Heart right ventricle (tissue), 16 donors: ENCODE measurements around the gene EGFL7. TPM values are rescaled to one million over a fixed set of nuclear protein-coding genes. Genes with fewer than 3 reads are reported as not detected.

Source experiments
- ATAC-seq, 8 donors: fragments of 200-7000 bp; cut with Tn5 transposase; one replicate each; pipeline ENCODE4 v1.9.1; 2020; ENCODE audit warnings: mild to moderate bottlenecking in 8 of 8, moderate library complexity in 8 of 8, moderate number of reproducible peaks in 1 of 8
- DNase-seq, 2 donors: peaks; one replicate each; pipeline ENCODE4 v3.0.0-alpha.2; 2020
- H3K27ac ChIP-seq, 10 donors: fragments of 200-600 bp; sonication (generic) in 2 of 10; one replicate each; pipeline versions ENCODE4 v1.5.0 to v1.8.0; 2020 to 2022; ENCODE audit warnings: mild to moderate bottlenecking in 3 of 10
- H3K27me3 ChIP-seq, 7 donors: fragments of 200-600 bp; one replicate each; pipeline ENCODE4 v1.8.0; 2021 to 2022; ENCODE audit warnings: mild to moderate bottlenecking in 2 of 7
- H3K36me3 ChIP-seq, 9 donors: fragments of 200-600 bp; sonication (generic) in 1 of 9; one replicate each; pipeline versions ENCODE4 v1.5.0 to v1.8.0; 2020 to 2022; ENCODE audit warnings: mild to moderate bottlenecking in 2 of 9
- H3K4me1 ChIP-seq, 9 donors: fragments of 200-600 bp; sonication (generic) in 1 of 9; one replicate each; pipeline versions ENCODE4 v1.5.0 to v1.8.0; 2020 to 2022; ENCODE audit warnings: mild to moderate bottlenecking in 4 of 9
- H3K4me3 ChIP-seq, 10 donors: fragments of 200-600 bp; sonication (generic) in 2 of 10; one replicate each; pipeline versions ENCODE4 v1.5.0 to v1.8.0; 2020 to 2022; ENCODE audit warnings: mild to moderate bottlenecking in 7 of 10, moderate library complexity in 2 of 10
- H3K9me3 ChIP-seq, 11 donors: fragments of 200-600 bp in 10 of 11; sonication (generic) in 2 of 11; one replicate each; pipeline versions ENCODE4 v1.5.0 to v1.8.0; 2013 to 2022; ENCODE audit warnings: mild to moderate bottlenecking in 2 of 11, control low read depth in 1 of 11, moderate library complexity in 1 of 11
- CTCF ChIP-seq, 9 donors: fragments of 200-600 bp; sonication (generic) in 2 of 9; IDR thresholded peaks; one replicate each; pipeline versions ENCODE4 v1.5.0 to v1.8.0; 2021 to 2022; ENCODE audit warnings: antibody characterized with exemption in 9 of 9, mild to moderate bottlenecking in 5 of 9, moderate library complexity in 1 of 9
- WGBS, 2 donors: extraction: QIAGEN DNeasy Blood & Tissue Kit; methylation state at CpG; one replicate each; pipeline ENCODE4 v1.1.7; 2013; ENCODE audit warnings: inconsistent platforms in 1 of 2; 5-methylcytosine and 5-hydroxymethylcytosine counted together
- intact Hi-C, 10 donors: fragments of 100-400 bp; cut with DNase I; formaldehyde crosslinking; loops; one replicate each; pipeline versions ENCODE4 v1.11.1 to v1.14.2; 2022
- polyA plus RNA-seq, 2 donors: library from polyadenylated mRNA; stranded (reverse); fragments of 200-250 nt; gene quantifications; one replicate each; pipeline ENCODE4 v1.2.3, GENCODE V29; 2013
- total RNA-seq, 10 donors: library from RNA; stranded (reverse); fragmentation: NEBNext Ultra II Directional in 3 of 10; extraction: Animal tissue kit (Norgen Biotek cat#: 25700) in 3 of 10; gene quantifications; one replicate each; pipeline versions ENCODE4 v1.2.1 to v1.2.4, GENCODE V29; 2021 to 2023
- donor health status: Arrhythmogenic right ventricular cardiomyopathy.
- donor health status: ischemic (EF 13 %, LVEDD 7.1; RV severe dilation, severe dysfunction).
- donor health status: healthy with polysubstance abuse.
- donor health status: DM: no; HTN: yes; CAD: no.
- donor health status: DM: no; HTN: no; CAD: no.
- donor health status: ischemic (EF 25% LVEDD 6.9; RV normal size, moderate dysfunction).
- donor health status: ischemic (EF 25% LVEDD 5.7; RV mildly dilated, moderate dysfunction).
- donor health status: healthy.
- donor health status: DM: yes; HTN: yes; CAD: no.
- donor health status: Ischemic cardiomyopathy.
- donor health status: ischemic (EF 35%, LVEDD 5.7; RV mildly dilated, moderate dysfunction).
- donor health status: nonischemic (EF 11% LVEDD 7.7; RV severe dilation, severe dysfunction).
- donor health status: DM: yes; HTN: yes; CAD: no.
- donor health status: PGD.
- donor health status: ischemic (EF 29% LVEDD 5.4; RV normal size, mild dysfunction).
- donor health status: nonischemic (EF 23%, LVEDD 6.1; RV moderate dilation, normal function).

EGFL7 gene
- total and polyA plus RNA-seq, 12 donors: 68.6 to 377 (median 101) TPM

- H3K4me3 ChIP-seq: peak overlapping the region; percentile 38 to 79 (median 63)
- H3K27ac ChIP-seq: peak overlapping the region; percentile 64 to 94 (median 81)
- peaks cover 0 to 41% (median 11%) of the 10 kb centered on the region in 9 donors for H3K4me1 ChIP-seq
- TF ChIP-seq CTCF (IDR thresholded peaks at IDR 0.05): no peak
- peaks cover 0 to 88% (median 44%) of the 10 kb centered on the region in 9 donors for H3K36me3 ChIP-seq
- DNase-seq (no peak), ATAC-seq (no peak)
- WGBS, 2 donors: 55 to 64% methylated on average over 23 of the region's 23 CpGs
- no peaks in the 10 kb centered on the region for H3K9me3 ChIP-seq
- peaks cover 0 to 47% (median 0%) of the 10 kb centered on the region in 7 donors for H3K27me3 ChIP-seq
- intact Hi-C loops: no loop called here
Measured at GRCh38 chr9:136669791-136670464, 7.2 kb downstream of the EGFL7 start.

DNA sequence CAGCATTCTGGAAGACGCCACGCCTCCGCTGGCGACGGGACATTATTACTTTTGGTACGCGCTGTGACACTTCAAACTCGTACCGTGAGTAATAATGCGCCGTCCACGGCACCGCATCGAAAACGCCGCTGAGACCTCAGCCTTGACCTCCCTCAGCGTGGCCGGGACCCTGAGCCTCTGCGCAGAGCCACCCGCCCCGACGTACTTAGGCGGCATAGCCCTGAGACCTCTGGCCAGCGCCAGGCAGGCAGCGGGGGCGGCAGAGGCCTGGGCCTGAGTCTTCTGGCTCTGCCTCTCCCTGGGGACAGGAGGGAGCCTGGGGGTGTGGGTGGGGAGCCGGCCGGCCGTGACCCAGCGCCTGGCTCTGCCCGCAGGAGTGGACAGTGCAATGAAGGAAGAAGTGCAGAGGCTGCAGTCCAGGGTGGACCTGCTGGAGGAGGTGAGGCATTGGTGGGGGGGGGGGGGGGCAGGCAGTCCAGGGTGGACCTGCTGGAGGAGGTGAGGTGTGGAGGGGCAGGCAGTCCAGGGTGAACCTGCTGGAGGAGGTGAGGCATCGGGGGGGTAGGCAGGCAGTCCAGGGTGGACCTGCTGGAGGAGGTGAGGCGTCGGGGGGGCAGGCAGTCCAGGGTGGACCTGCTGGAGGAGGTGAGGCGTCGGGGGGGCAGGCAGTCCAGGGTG is 8.0 kb downstream of the EGFL7 start:
- Histone ChIP-seq H3K27ac (peak overlapping the region; percentile 64 to 94 (median 81)), H3K4me1 (peaks cover 0 to 39% (median 13%) of the 10 kb centered on the region in 9 donors), H3K9me3 (no peaks in the 10 kb centered on the region), H3K36me3 (peaks cover 0 to 85% (median 40%) of the 10 kb centered on the region in 9 donors), H3K27me3 (peaks cover 0 to 42% (median 0%) of the 10 kb centered on the region in 7 donors), H3K4me3 (peak overlapping the region; percentile 38 to 79 (median 63))
- TF ChIP-seq CTCF (IDR thresholded peaks at IDR 0.05): no peak
- DNase-seq (no peak), ATAC-seq (no peak)
- 53 to 69% methylated on average over 36 of the region's 36 CpGs for WGBS, 2 donors
- intact Hi-C loops: no loop called here

- Histone ChIP-seq H3K4me1 (peaks cover 0 to 39% (median 13%) of the 10 kb centered on the region in 9 donors), H3K36me3 (peaks cover 0 to 89% (median 40%) of the 10 kb centered on the region in 9 donors), H3K9me3 (no peaks in the 10 kb centered on the region), H3K27ac (peak overlapping the region in 7 of 10 donors; percentile 44 to 94 (median 73)), H3K4me3 (peak overlapping the region in 8 of 10 donors; percentile 8 to 79 (median 43)), H3K27me3 (peaks cover 0 to 40% (median 0%) of the 10 kb centered on the region in 7 donors)
- DNase-seq: no peak
- no peak for TF ChIP-seq CTCF (IDR thresholded peaks at IDR 0.05)
- intact Hi-C loops: no loop called here
- WGBS, 2 donors: 23 to 35% methylated on average over 8 to 12 of the region's 12 CpGs
- ATAC-seq: no peak
Measured at GRCh38 chr9:136671254-136671614, 8.5 kb downstream of the EGFL7 start.

GRCh38 chr9:136671646-136672430 is 9.1 kb downstream of the EGFL7 start:
- no peaks in the 10 kb centered on the region for H3K9me3 ChIP-seq
- H3K27me3 ChIP-seq: peaks cover 0 to 33% (median 0%) of the 10 kb centered on the region in 7 donors
- ATAC-seq (no peak), DNase-seq (peak in 1 of 2 donors; percentile 63)
- peaks cover 0 to 93% (median 40%) of the 10 kb centered on the region in 9 donors for H3K36me3 ChIP-seq
- 47 to 56% methylated on average over 27 of the region's 27 CpGs for WGBS, 2 donors
- peak overlapping the region in 8 of 10 donors; percentile 8 to 79 (median 43) for H3K4me3 ChIP-seq
- peak overlapping the region in 8 of 10 donors; percentile 44 to 94 (median 68) for H3K27ac ChIP-seq
- peak; percentile 60 to 86 (median 80) for TF ChIP-seq CTCF (IDR thresholded peaks at IDR 0.05)
- peaks cover 0 to 39% (median 9%) of the 10 kb centered on the region in 9 donors for H3K4me1 ChIP-seq
- intact Hi-C loops: no loop called here
